ENCODE measurements around the gene HYI. TPM values are rescaled to one million over a fixed set of nuclear protein-coding genes. Genes with fewer than 3 reads are reported as not detected.
A peak's percentile ranks its signal among the peaks of the same experiment; 100 is the strongest.
"Not testable (repeated sequence)": the region's sequence is repeated elsewhere in the genome, so short reads cannot be mapped to it uniquely, and the experiment has no call there.

The HYI gene
- polyA plus RNA-seq, 1 donor from 2014 or later: 14.8 TPM

- no peaks in the 10 kb centered on the region for H3K79me2 ChIP-seq (replicated peaks; ENCODE audit: insufficient read depth, low read length)
- H2AFZ ChIP-seq (ENCODE audit: low read depth, low read length): no peak overlapping the region
- no peaks in the 10 kb centered on the region for H3K36me3 ChIP-seq (ENCODE audit: insufficient read depth, low read length)
- no peaks in the 10 kb centered on the region for H3K27me3 ChIP-seq (ENCODE audit: insufficient read depth, low read depth, low read length)
- no peak overlapping the region for H3K27ac ChIP-seq (ENCODE audit: low read length)
- TF ChIP-seq RAD21 (conservative IDR thresholded peaks at IDR 0.05) (no peak), POLR2AphosphoS5 (IDR thresholded peaks at IDR 0.05) (no peak), SMC3 (conservative IDR thresholded peaks at IDR 0.05; ENCODE audit: poor library complexity) (no peak), EZH2 (IDR thresholded peaks at IDR 0.05; ENCODE audit: borderline replicate concordance, insufficient read depth, low read length, poor library complexity, severe bottlenecking) (no peak), CTCF (IDR thresholded peaks at IDR 0.05; ENCODE audit: poor library complexity, severe bottlenecking) (no peak), EP300 (conservative IDR thresholded peaks at IDR 0.05; ENCODE audit: poor library complexity, severe bottlenecking) (no peak), MXI1 (conservative IDR thresholded peaks at IDR 0.05; ENCODE audit: poor library complexity, severe bottlenecking) (no peak)
- no peaks in the 10 kb centered on the region for H3K9me3 ChIP-seq (ENCODE audit: low read length)
- H3K4me2 ChIP-seq (ENCODE audit: low read length): no peak overlapping the region
- H3F3A ChIP-seq (ENCODE audit: insufficient read depth, low read length, poor library complexity, severe bottlenecking): no peaks in the 10 kb centered on the region
- H3K9me2 ChIP-seq (ENCODE audit: insufficient read depth, low read length): no peaks in the 10 kb centered on the region
- H3K4me3 ChIP-seq (ENCODE audit: low read length): no peak overlapping the region
- no peaks in the 10 kb centered on the region for H4K20me1 ChIP-seq (ENCODE audit: insufficient read depth)
- H3K9ac ChIP-seq (ENCODE audit: low read length): no peak overlapping the region
These were observed 34.9 kb downstream of the HYI start for GRCh38 chr1:43418858-43419257.

DNA sequence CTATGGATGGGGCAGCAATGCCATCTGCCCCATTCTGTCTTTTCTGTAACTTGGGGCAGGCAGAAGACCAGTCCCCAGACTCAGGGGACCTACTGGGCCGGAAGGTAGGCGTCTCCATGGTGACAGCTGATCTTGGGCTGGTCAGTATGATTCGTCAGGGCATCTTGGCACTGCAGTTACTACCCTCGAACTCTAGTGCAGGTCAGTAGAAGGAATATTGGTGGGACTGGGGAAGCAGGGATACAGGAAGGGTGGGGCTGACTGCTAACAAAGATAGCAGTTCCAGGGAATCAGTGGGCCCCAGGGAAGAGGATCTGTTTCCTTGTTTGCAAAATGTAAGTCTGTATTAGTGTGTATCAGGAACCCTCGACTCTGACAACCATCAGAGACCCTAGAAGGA is 37.8 kb downstream of the HYI start:
- H3K9me3 ChIP-seq (ENCODE audit: low read length): no peaks in the 10 kb centered on the region
- H3K79me2 ChIP-seq (replicated peaks; ENCODE audit: insufficient read depth, low read length): no peaks in the 10 kb centered on the region
- no peak overlapping the region for H3K27ac ChIP-seq (ENCODE audit: low read length)
- H3K9me2 ChIP-seq (ENCODE audit: insufficient read depth, low read length): no peaks in the 10 kb centered on the region
- no peak overlapping the region for H3K4me3 ChIP-seq (ENCODE audit: low read length)
- no peaks in the 10 kb centered on the region for H3K36me3 ChIP-seq (ENCODE audit: insufficient read depth, low read length)
- no peak overlapping the region for H3K4me2 ChIP-seq (ENCODE audit: low read length)
- no peaks in the 10 kb centered on the region for H3F3A ChIP-seq (ENCODE audit: insufficient read depth, low read length, poor library complexity, severe bottlenecking)
- no peak overlapping the region for H2AFZ ChIP-seq (ENCODE audit: low read depth, low read length)
- no peak overlapping the region for H3K9ac ChIP-seq (ENCODE audit: low read length)
- TF ChIP-seq SMC3 (conservative IDR thresholded peaks at IDR 0.05; ENCODE audit: poor library complexity) (no peak), TAF1 (IDR thresholded peaks at IDR 0.05; ENCODE audit: low read depth) (no peak)
- no peaks in the 10 kb centered on the region for H4K20me1 ChIP-seq (ENCODE audit: insufficient read depth)
- H3K27me3 ChIP-seq (ENCODE audit: insufficient read depth, low read depth, low read length): no peaks in the 10 kb centered on the region

DNA sequence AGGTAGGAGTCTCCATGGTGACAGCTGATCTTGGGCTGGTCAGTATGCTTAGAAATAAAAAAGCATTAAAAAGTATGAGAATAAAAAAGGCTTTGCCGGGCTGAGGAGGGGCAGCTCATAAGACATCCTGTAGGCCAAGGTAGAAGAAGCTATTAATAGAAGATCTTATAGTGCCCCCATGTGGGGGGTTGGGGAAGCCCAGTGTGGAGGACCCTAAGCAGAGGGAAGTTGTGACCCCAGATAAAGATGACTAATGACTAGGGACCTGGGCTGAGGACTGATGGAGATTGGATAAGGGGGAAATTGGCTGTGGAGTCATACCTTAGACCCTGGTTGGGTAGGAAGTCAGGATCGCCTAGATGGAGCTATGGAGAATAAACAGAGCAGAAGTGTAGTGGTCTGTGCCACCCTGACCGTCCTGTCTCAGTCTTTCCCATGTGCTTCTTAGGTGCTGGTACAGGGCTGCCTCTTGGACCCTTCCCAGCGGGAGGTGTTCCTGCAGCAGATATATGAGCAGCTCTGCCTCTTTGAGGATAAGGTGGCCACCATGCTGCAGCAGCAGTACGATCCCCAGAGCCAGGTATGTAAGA is 39.0 kb downstream of the HYI start:
- Histone ChIP-seq H3K9me2 (ENCODE audit: insufficient read depth, low read length) (no peaks in the 10 kb centered on the region), H3F3A (ENCODE audit: insufficient read depth, low read length, poor library complexity, severe bottlenecking) (no peaks in the 10 kb centered on the region), H3K36me3 (ENCODE audit: insufficient read depth, low read length) (no peaks in the 10 kb centered on the region), H3K9me3 (ENCODE audit: low read length) (no peaks in the 10 kb centered on the region), H3K4me3 (ENCODE audit: low read length) (no peak overlapping the region), H4K20me1 (ENCODE audit: insufficient read depth) (no peaks in the 10 kb centered on the region), H3K4me2 (ENCODE audit: low read length) (no peak overlapping the region), H3K27ac (ENCODE audit: low read length) (no peak overlapping the region), H3K9ac (ENCODE audit: low read length) (no peak overlapping the region), H3K79me2 (replicated peaks; ENCODE audit: insufficient read depth, low read length) (no peaks in the 10 kb centered on the region), H2AFZ (ENCODE audit: low read depth, low read length) (no peak overlapping the region), H3K27me3 (ENCODE audit: insufficient read depth, low read depth, low read length) (no peaks in the 10 kb centered on the region)
- no peak for TF ChIP-seq MXI1 (conservative IDR thresholded peaks at IDR 0.05; ENCODE audit: poor library complexity, severe bottlenecking)
- TF ChIP-seq POLR2AphosphoS5 (IDR thresholded peaks at IDR 0.05): no peak
- no peak for TF ChIP-seq EP300 (conservative IDR thresholded peaks at IDR 0.05; ENCODE audit: poor library complexity, severe bottlenecking)
- TF ChIP-seq, protein P1, sequence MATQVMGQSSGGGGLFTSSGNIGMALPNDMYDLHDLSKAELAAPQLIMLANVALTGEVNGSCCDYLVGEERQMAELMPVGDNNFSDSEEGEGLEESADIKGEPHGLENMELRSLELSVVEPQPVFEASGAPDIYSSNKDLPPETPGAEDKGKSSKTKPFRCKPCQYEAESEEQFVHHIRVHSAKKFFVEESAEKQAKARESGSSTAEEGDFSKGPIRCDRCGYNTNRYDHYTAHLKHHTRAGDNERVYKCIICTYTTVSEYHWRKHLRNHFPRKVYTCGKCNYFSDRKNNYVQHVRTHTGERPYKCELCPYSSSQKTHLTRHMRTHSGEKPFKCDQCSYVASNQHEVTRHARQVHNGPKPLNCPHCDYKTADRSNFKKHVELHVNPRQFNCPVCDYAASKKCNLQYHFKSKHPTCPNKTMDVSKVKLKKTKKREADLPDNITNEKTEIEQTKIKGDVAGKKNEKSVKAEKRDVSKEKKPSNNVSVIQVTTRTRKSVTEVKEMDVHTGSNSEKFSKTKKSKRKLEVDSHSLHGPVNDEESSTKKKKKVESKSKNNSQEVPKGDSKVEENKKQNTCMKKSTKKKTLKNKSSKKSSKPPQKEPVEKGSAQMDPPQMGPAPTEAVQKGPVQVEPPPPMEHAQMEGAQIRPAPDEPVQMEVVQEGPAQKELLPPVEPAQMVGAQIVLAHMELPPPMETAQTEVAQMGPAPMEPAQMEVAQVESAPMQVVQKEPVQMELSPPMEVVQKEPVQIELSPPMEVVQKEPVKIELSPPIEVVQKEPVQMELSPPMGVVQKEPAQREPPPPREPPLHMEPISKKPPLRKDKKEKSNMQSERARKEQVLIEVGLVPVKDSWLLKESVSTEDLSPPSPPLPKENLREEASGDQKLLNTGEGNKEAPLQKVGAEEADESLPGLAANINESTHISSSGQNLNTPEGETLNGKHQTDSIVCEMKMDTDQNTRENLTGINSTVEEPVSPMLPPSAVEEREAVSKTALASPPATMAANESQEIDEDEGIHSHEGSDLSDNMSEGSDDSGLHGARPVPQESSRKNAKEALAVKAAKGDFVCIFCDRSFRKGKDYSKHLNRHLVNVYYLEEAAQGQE (IDR thresholded peaks at IDR 0.05; ENCODE audit: borderline replicate concordance): no peak
- TF ChIP-seq SMC3 (conservative IDR thresholded peaks at IDR 0.05; ENCODE audit: poor library complexity): peak; percentile 78
- TF ChIP-seq RAD21 (conservative IDR thresholded peaks at IDR 0.05): peak; percentile 73
- TF ChIP-seq EZH2 (IDR thresholded peaks at IDR 0.05; ENCODE audit: borderline replicate concordance, insufficient read depth, low read length, poor library complexity, severe bottlenecking): no peak
- peak; percentile 68 for TF ChIP-seq CTCF (IDR thresholded peaks at IDR 0.05; ENCODE audit: poor library complexity, severe bottlenecking)
- no peak for TF ChIP-seq TAF1 (IDR thresholded peaks at IDR 0.05; ENCODE audit: low read depth)

GRCh38 chr1:43413426-43413825 is 40.3 kb downstream of the HYI start:
- H3K79me2 ChIP-seq (replicated peaks; ENCODE audit: insufficient read depth, low read length); H3K27me3 ChIP-seq (ENCODE audit: insufficient read depth, low read depth, low read length); H3F3A ChIP-seq (ENCODE audit: insufficient read depth, low read length, poor library complexity, severe bottlenecking); H2AFZ ChIP-seq (ENCODE audit: low read depth, low read length); H4K20me1 ChIP-seq (ENCODE audit: insufficient read depth); H3K4me3 ChIP-seq (ENCODE audit: low read length); H3K36me3 ChIP-seq (ENCODE audit: insufficient read depth, low read length); H3K27ac ChIP-seq (ENCODE audit: low read length); H3K9me3 ChIP-seq (ENCODE audit: low read length); H3K4me2 ChIP-seq (ENCODE audit: low read length); H3K9ac ChIP-seq (ENCODE audit: low read length); H3K9me2 ChIP-seq (ENCODE audit: insufficient read depth, low read length): not testable (repeated sequence)
